A549 (cell line): Measurements from ENCODE around the gene WSCD1.

ENCODE experiments used
- CBX8 ChIP-seq: fragments of 200-600 bp; sonication (generic); IDR thresholded peaks from 2 replicates; pipeline ENCODE4 v1.6.1; 2016
- CHD2 ChIP-seq: fragments of 150-350 bp; IDR thresholded peaks from 2 replicates; pipeline ENCODE4 v1.6.1; 2014; ENCODE audit warnings: low read length; ENCODE audit not compliant: partially characterized antibody
- CHD4 ChIP-seq: fragments of 200-600 bp; sonication (generic); IDR thresholded peaks from 2 replicates; pipeline ENCODE4 v1.6.1; 2016; ENCODE audit warnings: antibody characterized with exemption, mild to moderate bottlenecking, borderline replicate concordance
- EP300 ChIP-seq, 2 experiments: fragments of >200 bp; sonication (Bioruptor Twin); formaldehyde crosslinking; IDR thresholded peaks; 2 replicates in 1 of 2; 3 replicates in 1 of 2; pipeline ENCODE4 v1.6.1; 2016 to 2017
- KDM1A ChIP-seq: fragments of 200-600 bp; sonication (generic); IDR thresholded peaks from 2 replicates; pipeline ENCODE4 v1.6.1; 2016; ENCODE audit warnings: low read depth, mild to moderate bottlenecking
- NR3C1 ChIP-seq: fragments of >200 bp; sonication (Bioruptor Twin); formaldehyde crosslinking; IDR thresholded peaks from 3 replicates; pipeline ENCODE4 v1.6.1; 2017
- PHF8 ChIP-seq: fragments of 200-600 bp; sonication (generic); IDR thresholded peaks from 2 replicates; pipeline ENCODE4 v1.6.1; 2016; ENCODE audit warnings: low read depth, mild to moderate bottlenecking, antibody characterized with exemption, moderate library complexity, borderline replicate concordance
- POLR2A ChIP-seq: IDR thresholded peaks from 2 replicates; pipeline ENCODE4 v1.6.1; 2012; ENCODE audit warnings: mild to moderate bottlenecking, low read length
- RARB ChIP-seq: fragments of 250-450 bp; sonication (Bioruptor Pico); IDR thresholded peaks from 2 replicates; pipeline ENCODE4 v1.8.0; 2021; ENCODE audit warnings: mild to moderate bottlenecking, moderate library complexity
- RFX5 ChIP-seq: fragments of 450-650 bp; IDR thresholded peaks from 2 replicates; pipeline ENCODE4 v1.7.1; 2014; ENCODE audit warnings: antibody characterized with exemption, mild to moderate bottlenecking, moderate library complexity
- SMC3 ChIP-seq: fragments of >200 bp; sonication (Bioruptor Twin); formaldehyde crosslinking; IDR thresholded peaks from 3 replicates; pipeline ENCODE4 v1.6.1; 2018; ENCODE audit warnings: inconsistent platforms
- TP53 ChIP-seq: fragments of 250-450 bp; sonication (Bioruptor Pico); IDR thresholded peaks from 2 replicates; pipeline ENCODE4 v1.5.0; 2021; ENCODE audit warnings: mild to moderate bottlenecking, moderate library complexity
- TF ChIP-seq, protein P1 (sequence below): fragments of >200 bp; sonication (Bioruptor Twin); formaldehyde crosslinking; IDR thresholded peaks from 3 replicates; pipeline ENCODE4 v1.5.1; 2016
- TF ChIP-seq, protein P2 (sequence below): fragments of 450-650 bp; IDR thresholded peaks from 2 replicates; pipeline ENCODE4 v1.6.1; 2014; ENCODE audit warnings: antibody characterized with exemption

DNA sequence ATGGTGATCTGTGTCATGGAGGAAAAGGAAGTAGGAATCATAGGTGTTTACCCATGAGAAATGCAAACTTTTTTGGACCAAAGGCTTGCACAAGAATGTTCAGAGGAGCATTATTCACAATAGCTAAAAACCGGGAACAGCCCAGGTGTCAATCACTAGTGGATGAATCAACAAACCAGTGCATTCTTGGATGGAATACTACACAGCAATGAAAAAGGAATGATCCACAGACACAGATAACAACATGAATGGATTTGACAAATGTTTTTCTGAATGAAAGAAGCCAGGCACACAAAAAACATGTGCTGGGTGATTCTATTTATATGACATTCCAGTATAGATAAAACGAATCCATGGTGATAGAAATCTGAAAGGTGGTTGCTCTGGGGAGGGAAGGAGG is 36.0 kb downstream of the WSCD1 start:
- TF ChIP-seq TP53 (no peak), PHF8 (no peak), CHD2 (no peak), POLR2A (no peak), RFX5 (no peak), RARB (no peak), NR3C1 (no peak), CHD4 (no peak), SMC3 (no peak), EP300 (IDR thresholded peaks at IDR 0.05) (no peak), CBX8 (no peak), KDM1A (no peak)
- TF ChIP-seq, protein P1, sequence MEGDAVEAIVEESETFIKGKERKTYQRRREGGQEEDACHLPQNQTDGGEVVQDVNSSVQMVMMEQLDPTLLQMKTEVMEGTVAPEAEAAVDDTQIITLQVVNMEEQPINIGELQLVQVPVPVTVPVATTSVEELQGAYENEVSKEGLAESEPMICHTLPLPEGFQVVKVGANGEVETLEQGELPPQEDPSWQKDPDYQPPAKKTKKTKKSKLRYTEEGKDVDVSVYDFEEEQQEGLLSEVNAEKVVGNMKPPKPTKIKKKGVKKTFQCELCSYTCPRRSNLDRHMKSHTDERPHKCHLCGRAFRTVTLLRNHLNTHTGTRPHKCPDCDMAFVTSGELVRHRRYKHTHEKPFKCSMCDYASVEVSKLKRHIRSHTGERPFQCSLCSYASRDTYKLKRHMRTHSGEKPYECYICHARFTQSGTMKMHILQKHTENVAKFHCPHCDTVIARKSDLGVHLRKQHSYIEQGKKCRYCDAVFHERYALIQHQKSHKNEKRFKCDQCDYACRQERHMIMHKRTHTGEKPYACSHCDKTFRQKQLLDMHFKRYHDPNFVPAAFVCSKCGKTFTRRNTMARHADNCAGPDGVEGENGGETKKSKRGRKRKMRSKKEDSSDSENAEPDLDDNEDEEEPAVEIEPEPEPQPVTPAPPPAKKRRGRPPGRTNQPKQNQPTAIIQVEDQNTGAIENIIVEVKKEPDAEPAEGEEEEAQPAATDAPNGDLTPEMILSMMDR: no peak
- TF ChIP-seq, protein P2, sequence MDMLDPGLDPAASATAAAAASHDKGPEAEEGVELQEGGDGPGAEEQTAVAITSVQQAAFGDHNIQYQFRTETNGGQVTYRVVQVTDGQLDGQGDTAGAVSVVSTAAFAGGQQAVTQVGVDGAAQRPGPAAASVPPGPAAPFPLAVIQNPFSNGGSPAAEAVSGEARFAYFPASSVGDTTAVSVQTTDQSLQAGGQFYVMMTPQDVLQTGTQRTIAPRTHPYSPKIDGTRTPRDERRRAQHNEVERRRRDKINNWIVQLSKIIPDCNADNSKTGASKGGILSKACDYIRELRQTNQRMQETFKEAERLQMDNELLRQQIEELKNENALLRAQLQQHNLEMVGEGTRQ: no peak
